K562 (cell line): ENCODE results near the gene UBL5. TPM values are rescaled to one million over a fixed set of nuclear protein-coding genes. Genes with fewer than 3 reads are reported as not detected.

Experiments
- ARID2 ChIP-seq: fragments of 450-650 bp; IDR thresholded peaks from 2 replicates; pipeline ENCODE4 v1.6.1; 2017; ENCODE audit warnings: antibody characterized with exemption, mild to moderate bottlenecking
- GATA2 ChIP-seq: sonication (generic); formaldehyde crosslinking; IDR thresholded peaks from 2 replicates; pipeline ENCODE4 v1.4.0; 2020; ENCODE audit warnings: mild to moderate bottlenecking, missing genetic modification reagents
- HEY1 ChIP-seq: fragments of 250-450 bp; sonication (Bioruptor Pico); IDR thresholded peaks from 2 replicates; pipeline ENCODE4 v1.5.0; 2020; ENCODE audit warnings: mild to moderate bottlenecking, moderate library complexity, borderline replicate concordance
- HNRNPLL ChIP-seq: fragments of 200-400 bp; formaldehyde crosslinking; IDR thresholded peaks from 2 replicates; pipeline ENCODE4 v1.6.1; 2017; ENCODE audit warnings: low read length, low read depth, mild to moderate bottlenecking; ENCODE audit not compliant: poor library complexity, severe bottlenecking
- JUND ChIP-seq, 2 experiments: IDR thresholded peaks; 2 replicates in 1 of 2; 3 replicates in 1 of 2; pipeline ENCODE4 v1.6.1; 2011; ENCODE audit warnings: borderline replicate concordance in 2 of 2, low read depth in 2 of 2, low read length in 2 of 2, improper control_type of control experiment in 1 of 2, missing biosample characterization in 1 of 2, missing genetic modification characterization in 1 of 2, missing genetic modification reagents in 1 of 2
- PRPF4 ChIP-seq: fragments of 200-400 bp; formaldehyde crosslinking; IDR thresholded peaks from one replicate; pipeline ENCODE4 v1.6.1; 2017; ENCODE audit warnings: low read length, low read depth, mild to moderate bottlenecking; ENCODE audit not compliant: insufficient read depth, poor library complexity, severe bottlenecking
- TEAD2 ChIP-seq: fragments of 450-650 bp; IDR thresholded peaks from 2 replicates; pipeline ENCODE4 v1.6.1; 2016; ENCODE audit warnings: missing genetic modification characterization, control low read depth, missing compliant biosample characterization
- ZNF263 ChIP-seq: sonication (generic); formaldehyde crosslinking; IDR thresholded peaks from 2 replicates; pipeline ENCODE4 v1.8.0; 2022; ENCODE audit warnings: mild to moderate bottlenecking, missing genetic modification reagents, borderline replicate concordance
- ZNF57 ChIP-seq: fragments of 450-650 bp; formaldehyde crosslinking; IDR thresholded peaks from 2 replicates; pipeline ENCODE4 v1.4.0; 2020; ENCODE audit warnings: mild to moderate bottlenecking, moderate library complexity
- polyA plus RNA-seq, 8 experiments: library from polyadenylated mRNA; depleted of rRNA in 4 of 8; stranded (reverse) in 5 of 8; unstranded in 3 of 8; fragments of >200 nt; fragmentation: Nextera tagmentation in 2 of 8; fragmentation: Illumina TruSeq in 1 of 8; extraction: Ambion mirVana in 2 of 8; extraction: Trizol in 1 of 8; gene quantifications; 2 replicates each; pipeline versions ENCODE4 v1.2.1 to v1.2.3, GENCODE V29; 2011 to 2014; ENCODE audit warnings: inconsistent platforms in 1 of 8, missing spikeins in 1 of 8
- total RNA-seq, 7 experiments: library from RNA; depleted of rRNA in 6 of 7; stranded (reverse); fragments of >200 nt in 6 of 7; fragmentation: Illumina TruSeq in 2 of 7; extraction: Trizol in 2 of 7; gene quantifications; 2 replicates each; pipeline versions ENCODE4 v1.2.1 to v1.2.3, GENCODE V29; 2011 to 2021; ENCODE audit warnings: low replicate concordance in 1 of 7
- TF ChIP-seq, protein P1 (sequence below): fragments of 150-350 bp; conservative IDR thresholded peaks from 2 replicates; pipeline ENCODE4 v1.6.1; 2014; ENCODE audit warnings: low read length
- TF ChIP-seq, protein P2 (sequence below), 2 experiments: fragments of 450-650 bp; conservative IDR thresholded peaks; 2 replicates each; pipeline ENCODE4 v1.6.1; 2017; ENCODE audit warnings: mild to moderate bottlenecking in 2 of 2, moderate library complexity in 2 of 2
- TF ChIP-seq, protein P3 (sequence below), 2 experiments: IDR thresholded peaks in 1 of 2; conservative IDR thresholded peaks in 1 of 2; 2 replicates each; pipeline ENCODE4 v1.6.1; 2016; ENCODE audit warnings: low read depth in 2 of 2, mild to moderate bottlenecking in 1 of 2, missing compliant biosample characterization in 1 of 2, missing genetic modification characterization in 1 of 2, moderate library complexity in 1 of 2
- TF ChIP-seq, protein P4 (sequence below): fragments of 450-650 bp; IDR thresholded peaks from 2 replicates; pipeline ENCODE4 v1.6.1; 2017; ENCODE audit warnings: antibody characterized with exemption
- TF ChIP-seq, protein P5 (sequence below): sonication (generic); formaldehyde crosslinking; IDR thresholded peaks from 2 replicates; pipeline ENCODE4 v1.8.0; 2023; ENCODE audit warnings: mild to moderate bottlenecking, missing genetic modification reagents

Gene UBL5
- total and polyA plus RNA-seq, 9 of the 15 experiments (the other 6 are each of a cell fraction or from before 2014, with no cell fraction given), result 410 to 1,266 (median 613) TPM

DNA sequence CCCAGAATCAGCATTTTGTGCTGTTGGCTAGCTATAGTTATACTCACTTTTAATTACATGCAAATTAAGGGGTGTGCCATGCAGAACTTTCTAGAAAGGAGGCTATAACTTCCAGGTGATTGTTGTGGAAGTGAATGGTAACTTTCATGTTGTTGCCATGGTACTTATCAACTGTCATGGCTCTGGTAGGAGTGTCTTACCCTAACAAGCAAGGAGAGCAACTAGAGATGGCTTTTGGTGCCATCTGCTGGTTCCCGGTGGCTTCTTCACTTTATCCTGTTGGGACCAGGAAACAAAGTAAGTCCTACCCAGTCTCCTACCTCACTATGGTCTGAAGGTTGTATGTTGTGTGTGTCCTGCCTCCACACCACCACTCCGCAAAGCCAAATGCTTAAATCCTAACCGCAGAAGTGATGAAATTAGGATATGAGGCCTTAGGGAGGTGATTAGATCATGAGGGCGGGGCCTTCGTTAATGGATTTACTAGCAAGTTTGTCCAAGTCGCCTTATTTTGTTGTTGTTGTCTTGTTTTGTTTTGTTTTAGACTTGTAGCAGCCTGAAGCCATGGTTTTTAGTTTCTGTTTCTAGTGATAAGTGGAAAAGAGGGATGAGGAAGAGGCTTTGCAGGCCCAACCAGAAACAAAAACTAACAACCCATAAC lies 31.5 kb upstream of the UBL5 start (continued):
- TF ChIP-seq, protein P1, sequence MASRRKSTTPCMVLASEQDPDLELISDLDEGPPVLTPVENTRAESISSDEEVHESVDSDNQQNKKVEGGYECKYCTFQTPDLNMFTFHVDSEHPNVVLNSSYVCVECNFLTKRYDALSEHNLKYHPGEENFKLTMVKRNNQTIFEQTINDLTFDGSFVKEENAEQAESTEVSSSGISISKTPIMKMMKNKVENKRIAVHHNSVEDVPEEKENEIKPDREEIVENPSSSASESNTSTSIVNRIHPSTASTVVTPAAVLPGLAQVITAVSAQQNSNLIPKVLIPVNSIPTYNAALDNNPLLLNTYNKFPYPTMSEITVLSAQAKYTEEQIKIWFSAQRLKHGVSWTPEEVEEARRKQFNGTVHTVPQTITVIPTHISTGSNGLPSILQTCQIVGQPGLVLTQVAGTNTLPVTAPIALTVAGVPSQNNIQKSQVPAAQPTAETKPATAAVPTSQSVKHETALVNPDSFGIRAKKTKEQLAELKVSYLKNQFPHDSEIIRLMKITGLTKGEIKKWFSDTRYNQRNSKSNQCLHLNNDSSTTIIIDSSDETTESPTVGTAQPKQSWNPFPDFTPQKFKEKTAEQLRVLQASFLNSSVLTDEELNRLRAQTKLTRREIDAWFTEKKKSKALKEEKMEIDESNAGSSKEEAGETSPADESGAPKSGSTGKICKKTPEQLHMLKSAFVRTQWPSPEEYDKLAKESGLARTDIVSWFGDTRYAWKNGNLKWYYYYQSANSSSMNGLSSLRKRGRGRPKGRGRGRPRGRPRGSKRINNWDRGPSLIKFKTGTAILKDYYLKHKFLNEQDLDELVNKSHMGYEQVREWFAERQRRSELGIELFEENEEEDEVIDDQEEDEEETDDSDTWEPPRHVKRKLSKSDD, result peak; percentile 72; the same call in 1 of the 2 replicates
- TF ChIP-seq JUND (IDR thresholded peaks at IDR 0.05; ENCODE audit: borderline replicate concordance, low read depth, low read length) (peak; percentile 21; the same call in 1 of the 2 replicates), JUND (tag; IDR thresholded peaks at IDR 0.05; ENCODE audit: borderline replicate concordance, low read depth, low read length) (no peak), HNRNPLL (no peak), ARID2 (peak; percentile 74), ZNF263 (CRISPR knock-in tag) (peak; percentile 44; the same call in 1 of the 2 replicates), HEY1 (no peak), TEAD2 (tag) (no peak), GATA2 (CRISPR knock-in tag) (no peak), ZNF57 (no peak), PRPF4 (no peak)
- TF ChIP-seq, protein P2, sequence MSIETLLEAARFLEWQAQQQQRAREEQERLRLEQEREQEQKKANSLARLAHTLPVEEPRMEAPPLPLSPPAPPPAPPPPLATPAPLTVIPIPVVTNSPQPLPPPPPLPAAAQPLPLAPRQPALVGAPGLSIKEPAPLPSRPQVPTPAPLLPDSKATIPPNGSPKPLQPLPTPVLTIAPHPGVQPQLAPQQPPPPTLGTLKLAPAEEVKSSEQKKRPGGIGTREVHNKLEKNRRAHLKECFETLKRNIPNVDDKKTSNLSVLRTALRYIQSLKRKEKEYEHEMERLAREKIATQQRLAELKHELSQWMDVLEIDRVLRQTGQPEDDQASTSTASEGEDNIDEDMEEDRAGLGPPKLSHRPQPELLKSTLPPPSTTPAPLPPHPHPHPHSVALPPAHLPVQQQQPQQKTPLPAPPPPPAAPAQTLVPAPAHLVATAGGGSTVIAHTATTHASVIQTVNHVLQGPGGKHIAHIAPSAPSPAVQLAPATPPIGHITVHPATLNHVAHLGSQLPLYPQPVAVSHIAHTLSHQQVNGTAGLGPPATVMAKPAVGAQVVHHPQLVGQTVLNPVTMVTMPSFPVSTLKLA (conservative IDR thresholded peaks at IDR 0.05), result peak in 1 of 2 experiments; percentile 26; a peak in 1 of 4 replicates
- TF ChIP-seq, protein P3, sequence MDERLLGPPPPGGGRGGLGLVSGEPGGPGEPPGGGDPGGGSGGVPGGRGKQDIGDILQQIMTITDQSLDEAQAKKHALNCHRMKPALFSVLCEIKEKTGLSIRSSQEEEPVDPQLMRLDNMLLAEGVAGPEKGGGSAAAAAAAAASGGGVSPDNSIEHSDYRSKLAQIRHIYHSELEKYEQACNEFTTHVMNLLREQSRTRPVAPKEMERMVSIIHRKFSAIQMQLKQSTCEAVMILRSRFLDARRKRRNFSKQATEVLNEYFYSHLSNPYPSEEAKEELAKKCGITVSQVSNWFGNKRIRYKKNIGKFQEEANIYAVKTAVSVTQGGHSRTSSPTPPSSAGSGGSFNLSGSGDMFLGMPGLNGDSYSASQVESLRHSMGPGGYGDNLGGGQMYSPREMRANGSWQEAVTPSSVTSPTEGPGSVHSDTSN (CRISPR knock-in tag; IDR thresholded peaks at IDR 0.05; ENCODE audit: low read depth), result no peak
- TF ChIP-seq, protein P3 (tag; conservative IDR thresholded peaks at IDR 0.05; ENCODE audit: low read depth), result 0 out of 2 replicates have a peak, but pooled peaks have one; percentile 16
- TF ChIP-seq, protein P4, sequence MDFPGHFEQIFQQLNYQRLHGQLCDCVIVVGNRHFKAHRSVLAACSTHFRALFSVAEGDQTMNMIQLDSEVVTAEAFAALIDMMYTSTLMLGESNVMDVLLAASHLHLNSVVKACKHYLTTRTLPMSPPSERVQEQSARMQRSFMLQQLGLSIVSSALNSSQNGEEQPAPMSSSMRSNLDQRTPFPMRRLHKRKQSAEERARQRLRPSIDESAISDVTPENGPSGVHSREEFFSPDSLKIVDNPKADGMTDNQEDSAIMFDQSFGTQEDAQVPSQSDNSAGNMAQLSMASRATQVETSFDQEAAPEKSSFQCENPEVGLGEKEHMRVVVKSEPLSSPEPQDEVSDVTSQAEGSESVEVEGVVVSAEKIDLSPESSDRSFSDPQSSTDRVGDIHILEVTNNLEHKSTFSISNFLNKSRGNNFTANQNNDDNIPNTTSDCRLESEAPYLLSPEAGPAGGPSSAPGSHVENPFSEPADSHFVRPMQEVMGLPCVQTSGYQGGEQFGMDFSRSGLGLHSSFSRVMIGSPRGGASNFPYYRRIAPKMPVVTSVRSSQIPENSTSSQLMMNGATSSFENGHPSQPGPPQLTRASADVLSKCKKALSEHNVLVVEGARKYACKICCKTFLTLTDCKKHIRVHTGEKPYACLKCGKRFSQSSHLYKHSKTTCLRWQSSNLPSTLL, result no peak
- TF ChIP-seq, protein P5, sequence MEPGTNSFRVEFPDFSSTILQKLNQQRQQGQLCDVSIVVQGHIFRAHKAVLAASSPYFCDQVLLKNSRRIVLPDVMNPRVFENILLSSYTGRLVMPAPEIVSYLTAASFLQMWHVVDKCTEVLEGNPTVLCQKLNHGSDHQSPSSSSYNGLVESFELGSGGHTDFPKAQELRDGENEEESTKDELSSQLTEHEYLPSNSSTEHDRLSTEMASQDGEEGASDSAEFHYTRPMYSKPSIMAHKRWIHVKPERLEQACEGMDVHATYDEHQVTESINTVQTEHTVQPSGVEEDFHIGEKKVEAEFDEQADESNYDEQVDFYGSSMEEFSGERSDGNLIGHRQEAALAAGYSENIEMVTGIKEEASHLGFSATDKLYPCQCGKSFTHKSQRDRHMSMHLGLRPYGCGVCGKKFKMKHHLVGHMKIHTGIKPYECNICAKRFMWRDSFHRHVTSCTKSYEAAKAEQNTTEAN (CRISPR knock-in tag), result no peak
